GM19351 (cell line): ENCODE results near the gene GP1BA.
"Not testable (repeated sequence)": the region's sequence is repeated elsewhere in the genome, so short reads cannot be mapped to it uniquely, and the experiment has no call there.

Experiments used
- ATAC-seq: cut with Tn5 transposase; IDR thresholded peaks from one replicate; pipeline ENCODE4 v1.9.1; 2021; ENCODE audit warnings: mild to moderate bottlenecking, moderate library complexity; ENCODE audit not compliant: unreplicated experiment

GP1BA gene

DNA sequence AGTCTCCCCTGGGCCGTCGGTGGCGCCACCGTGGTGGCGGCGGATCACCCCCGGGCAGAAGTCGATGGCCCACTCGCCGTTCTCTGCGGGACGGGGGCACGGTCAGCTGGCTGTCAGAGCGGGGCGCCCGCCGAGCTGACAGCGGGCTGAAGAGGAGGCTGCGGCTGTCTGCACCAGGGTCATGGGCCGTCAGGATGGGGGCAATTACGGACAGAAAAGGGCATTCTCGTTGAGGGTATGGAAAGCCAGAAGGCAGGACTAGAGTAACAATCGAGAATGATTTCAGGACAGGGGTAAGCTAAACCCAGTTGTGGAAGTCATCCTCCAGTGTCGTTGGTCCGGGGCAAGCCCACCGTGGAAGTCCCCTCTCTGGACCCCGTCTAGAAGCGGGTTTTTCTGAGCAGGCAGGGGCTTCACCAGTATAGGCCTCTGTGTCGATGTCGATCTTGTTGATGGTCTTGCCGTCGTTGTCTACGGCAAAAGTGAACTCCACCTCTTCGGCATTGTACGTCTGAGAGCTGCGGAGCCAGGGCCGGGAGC is 30.9 kb upstream of the GP1BA start:
- ATAC-seq = no peak

DNA sequence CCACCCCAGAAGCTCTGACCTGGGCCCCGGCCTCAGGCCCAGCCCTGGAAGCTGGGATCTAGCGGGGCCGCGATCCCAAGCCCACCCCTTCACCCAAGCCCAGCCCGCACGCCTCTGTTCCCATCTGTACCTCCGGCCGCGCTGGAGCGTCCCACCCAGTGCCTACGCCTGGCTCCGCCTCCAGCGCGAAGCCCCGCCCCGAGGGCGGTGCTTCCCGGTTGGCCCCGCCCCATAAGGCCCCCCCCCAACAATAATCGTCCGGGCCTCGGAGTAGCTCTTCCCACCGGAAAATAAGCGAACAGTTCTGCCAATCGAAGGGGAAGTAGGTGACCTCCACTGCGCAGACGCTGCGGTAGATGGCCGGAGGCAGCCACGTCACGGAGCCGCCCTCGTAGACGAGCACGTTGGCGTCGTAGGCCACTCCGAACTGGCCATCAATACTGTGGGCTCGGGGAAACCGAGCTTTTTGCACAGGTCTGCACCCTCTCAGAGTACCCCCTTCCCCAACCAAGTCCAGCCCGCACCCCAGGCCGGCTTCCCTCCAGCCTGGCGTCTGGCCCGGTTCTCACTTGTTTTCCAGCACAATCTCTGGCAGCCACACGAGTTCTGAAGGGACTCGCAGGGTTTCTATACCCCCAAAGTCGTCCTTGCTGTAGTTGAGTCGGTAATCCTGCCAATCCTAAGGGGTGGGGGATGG is 30.3 kb upstream of the GP1BA start:
- ATAC-seq = no peak

DNA sequence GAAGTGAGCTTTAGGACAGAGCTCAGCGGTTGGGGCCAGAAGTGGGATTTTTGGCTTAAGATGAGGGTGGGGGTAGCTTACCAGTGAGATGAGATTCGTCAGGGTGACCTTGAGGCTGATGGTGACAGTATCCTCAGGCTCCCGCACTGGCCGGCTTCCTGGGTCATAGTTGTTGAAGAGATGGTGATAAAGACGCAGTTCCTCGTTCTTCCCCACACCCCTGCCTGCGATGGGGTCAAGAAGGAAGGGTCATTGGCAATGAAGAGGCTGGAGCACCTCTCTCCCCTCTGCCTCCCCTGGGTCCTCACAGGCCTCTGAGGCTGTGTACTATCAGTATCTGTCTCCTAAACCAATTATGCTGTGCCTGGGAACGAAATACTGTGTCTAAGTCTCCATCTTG is 29.5 kb upstream of the GP1BA start:
- no peak for ATAC-seq

DNA sequence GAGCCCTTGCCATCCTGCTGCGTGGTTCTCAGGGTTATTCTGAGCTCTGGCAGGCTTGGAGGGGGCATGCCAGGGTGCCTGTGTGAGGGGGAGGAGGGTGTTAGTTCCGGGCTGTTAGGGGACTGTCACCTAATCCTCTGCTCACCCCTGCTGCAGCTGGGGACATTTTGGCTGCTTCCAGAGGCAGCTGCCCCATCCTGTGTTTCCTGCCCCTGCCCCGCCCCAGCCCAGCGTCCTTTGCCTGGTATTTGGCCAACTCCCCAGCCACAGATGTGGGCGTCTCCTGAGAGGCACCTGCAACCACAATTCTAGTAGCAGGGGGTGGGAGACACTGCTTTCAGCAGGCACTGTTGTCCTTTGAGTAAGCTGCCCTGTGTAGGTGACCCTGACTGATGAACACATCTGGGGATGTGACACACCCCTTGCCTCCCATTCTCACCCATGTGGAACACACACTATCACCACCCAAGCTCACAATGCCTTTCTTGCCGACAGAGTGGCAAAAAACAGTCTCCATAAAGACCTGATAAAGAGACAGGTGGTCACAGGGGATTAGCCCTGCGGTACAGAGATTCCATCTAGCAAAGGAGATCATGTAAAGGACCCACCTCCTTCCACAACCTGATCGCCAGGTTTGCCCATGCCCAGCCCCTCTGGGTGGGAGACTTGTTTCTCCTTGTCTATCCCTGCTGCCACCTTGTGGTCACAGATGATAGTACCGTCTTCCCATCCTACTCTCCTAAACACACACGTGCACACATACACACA is 28.8 kb upstream of the GP1BA start, which contains the start of gene CHRNE:
TSS of gene CHRNE (minus strand) at position 48 of the 768 bp plus-strand sequence. CDS start at position 13, 35 bp downstream.
- ATAC-seq = no peak

DNA sequence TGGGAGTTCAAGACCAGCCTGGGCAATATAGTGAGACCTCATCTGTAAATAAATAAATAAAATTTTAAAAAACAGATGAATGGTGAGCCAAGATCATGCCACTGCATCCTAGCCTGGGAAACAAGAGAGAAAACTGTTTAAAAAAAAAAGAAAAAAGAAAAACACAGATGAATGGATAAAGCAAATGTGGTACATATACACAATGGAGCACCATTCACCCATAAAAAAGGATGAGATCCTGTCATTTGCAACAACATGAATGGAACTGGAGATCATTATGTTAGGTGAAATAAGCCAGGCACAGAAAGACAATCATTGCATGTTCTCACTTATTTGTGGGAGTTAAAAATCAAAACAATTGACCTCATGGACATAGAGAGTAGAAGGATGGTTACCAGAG is 25.4 kb upstream of the GP1BA start:
- not testable (repeated sequence) for ATAC-seq

DNA sequence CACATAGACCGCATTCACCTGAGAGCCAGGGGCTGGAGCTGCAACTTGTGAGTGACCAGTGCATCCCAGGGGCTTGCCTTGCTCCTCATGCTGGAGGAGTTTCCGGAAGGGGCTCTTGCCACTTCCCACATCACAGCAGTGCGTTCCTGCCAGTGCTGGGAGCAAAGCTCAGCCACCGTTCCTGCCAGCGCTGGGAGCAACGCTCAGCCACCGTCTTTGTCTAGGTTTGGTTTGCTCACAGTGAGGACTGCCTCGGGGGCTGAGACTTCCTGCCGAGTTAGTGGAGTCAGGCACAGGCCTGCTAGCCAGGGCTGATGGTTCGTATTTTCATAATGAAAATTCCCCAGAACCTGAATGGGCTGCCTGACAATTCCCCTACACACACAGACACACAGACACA is 23.8 kb upstream of the GP1BA start:
- no peak for ATAC-seq

DNA sequence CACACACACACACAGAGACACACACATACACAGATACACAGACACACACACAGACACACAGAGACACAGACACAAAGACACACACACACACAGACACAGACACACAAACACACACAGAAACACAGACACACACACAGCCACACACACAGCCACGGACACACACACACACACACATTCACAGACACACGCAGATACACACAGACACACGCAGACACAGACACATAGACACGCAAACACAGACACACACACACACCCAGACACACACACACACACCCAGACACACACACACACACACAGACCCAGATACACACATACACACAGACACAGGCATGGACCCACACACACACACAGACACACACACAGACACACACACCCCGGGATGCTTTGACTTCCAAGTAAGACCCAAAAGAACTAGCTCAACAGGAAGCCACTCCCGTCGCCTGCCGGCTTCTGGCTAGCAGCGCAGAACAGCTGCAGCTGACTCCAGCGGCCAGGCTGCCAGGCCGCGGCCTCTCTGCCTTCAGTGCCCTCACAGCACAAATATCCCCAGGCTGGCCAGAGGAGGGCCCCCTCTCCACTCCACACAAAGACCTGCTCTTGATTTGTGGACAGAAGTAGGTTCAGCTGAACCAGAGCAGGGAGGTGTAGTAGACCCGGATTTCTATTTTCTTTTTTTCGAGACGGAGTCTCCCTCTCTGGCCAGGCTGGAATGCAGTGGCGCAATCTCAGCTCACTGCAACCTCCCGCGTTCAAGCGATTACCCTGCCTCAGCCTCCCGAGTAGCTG is 23.2 kb upstream of the GP1BA start:
- ATAC-seq = no peak

DNA sequence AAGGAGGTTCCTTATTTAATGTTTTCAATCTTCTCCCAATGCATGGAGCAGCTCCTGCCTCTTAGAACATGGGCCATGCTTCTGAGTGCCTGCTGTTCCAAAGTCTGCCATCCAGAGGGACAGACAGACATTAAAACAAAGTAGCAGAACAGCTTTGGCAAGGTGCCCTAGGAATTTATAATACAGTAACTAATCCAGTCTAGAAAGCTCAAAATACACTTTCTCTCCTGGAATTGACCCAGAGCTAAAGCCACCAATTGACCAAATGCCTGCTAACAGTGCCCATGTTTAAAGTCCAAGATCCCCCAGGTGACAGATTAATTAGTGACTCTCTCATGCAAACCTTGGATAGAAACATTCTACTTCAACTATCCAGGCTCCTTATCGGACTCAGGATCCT is 18.1 kb upstream of the GP1BA start:
- ATAC-seq = no peak

DNA sequence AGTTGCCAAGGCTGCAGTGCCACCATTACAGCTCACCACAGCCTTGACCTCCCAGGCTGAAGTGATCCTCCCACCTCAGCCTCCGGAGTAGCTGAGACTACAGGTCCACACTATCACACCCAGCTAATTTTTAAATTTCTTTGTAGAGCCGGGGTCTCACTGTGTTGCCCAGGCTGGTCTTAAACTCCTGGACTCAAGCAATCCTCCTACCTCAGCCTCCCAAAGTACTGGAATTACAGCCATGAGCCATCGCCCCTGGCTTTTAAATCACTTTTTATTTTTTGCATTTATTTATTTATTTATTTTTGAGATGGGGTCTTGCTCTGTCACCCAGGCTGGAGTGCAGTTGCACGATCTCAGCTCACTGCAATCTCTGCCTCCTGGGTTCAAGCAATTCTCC is 17.5 kb upstream of the GP1BA start:
- ATAC-seq = not testable (repeated sequence)

DNA sequence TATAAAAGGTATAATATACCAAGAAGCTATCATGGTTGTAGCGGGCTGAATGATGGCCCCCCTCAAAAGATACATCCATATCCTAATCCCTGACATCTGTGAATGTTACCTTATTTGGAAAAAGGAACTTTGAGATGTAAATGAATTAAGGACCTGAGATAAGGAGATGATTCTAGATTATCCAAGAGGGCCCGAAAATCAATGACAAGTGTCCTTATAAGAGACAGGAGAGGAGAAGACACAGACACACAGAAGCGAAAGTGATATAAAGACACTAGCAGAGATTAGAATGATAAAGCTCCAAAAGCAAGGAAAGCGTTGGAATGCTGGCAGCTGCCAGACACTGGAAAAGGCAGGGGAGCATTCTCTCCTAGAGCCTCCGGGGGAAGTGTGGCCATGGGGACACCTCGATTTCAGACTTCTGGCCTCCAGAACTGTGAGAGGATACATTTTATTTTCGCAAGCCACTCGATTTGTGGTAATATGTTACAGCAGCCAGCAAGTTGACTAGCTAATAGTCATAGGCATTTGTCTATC is 12.5 kb upstream of the GP1BA start:
- ATAC-seq = no peak

DNA sequence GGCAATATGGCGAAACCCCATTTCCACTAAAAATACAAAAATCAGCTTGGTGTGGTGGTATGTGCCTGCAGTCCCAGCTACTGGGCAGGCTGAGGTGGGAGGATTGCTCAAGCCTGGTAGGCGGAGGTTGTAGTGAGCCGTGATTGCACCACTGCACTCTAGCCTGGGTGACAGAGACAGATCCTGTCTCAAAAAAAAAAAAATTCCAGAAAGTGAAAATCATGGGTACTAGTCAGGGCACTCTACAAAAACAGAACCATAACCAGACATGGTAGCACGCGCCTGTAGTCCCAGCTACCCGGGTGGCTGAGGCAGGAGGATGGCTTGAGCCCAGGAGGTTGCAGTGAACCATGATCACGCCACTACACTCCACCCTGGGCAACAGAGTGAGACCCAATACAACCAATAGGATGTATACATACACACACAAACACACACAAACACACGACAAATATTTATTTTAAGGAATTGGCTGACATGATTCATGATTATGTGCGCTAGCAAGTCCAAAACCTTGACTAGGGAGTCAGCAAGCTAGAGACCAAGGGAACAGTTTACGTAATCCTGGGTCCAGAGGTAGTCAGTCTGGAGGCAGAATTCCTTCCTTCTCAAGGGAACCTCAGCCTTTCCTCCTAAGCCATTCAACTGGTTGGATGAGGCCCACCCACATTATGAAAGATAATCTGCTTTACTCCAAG is 11.6 kb upstream of the GP1BA start:
- ATAC-seq = no peak

DNA sequence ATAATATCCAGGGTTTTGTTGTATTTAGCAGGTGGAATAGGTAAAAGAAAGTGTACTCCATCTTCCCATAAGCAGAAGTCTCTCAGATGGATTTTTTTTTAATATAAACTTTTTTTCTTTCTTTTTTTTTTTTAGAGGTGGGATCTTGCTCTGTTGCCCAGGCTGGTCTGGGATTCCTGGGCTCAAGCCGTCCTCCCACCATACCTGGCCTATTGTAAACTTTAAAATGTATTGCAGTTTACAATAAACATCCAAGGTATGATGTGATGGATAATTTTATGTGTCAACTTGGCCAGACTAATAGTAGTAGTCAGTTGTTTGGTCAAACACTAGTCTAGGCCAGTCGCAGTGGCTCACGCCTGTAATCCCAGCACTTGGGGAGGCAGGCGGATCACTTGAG is 10.8 kb upstream of the GP1BA start:
- no peak for ATAC-seq

DNA sequence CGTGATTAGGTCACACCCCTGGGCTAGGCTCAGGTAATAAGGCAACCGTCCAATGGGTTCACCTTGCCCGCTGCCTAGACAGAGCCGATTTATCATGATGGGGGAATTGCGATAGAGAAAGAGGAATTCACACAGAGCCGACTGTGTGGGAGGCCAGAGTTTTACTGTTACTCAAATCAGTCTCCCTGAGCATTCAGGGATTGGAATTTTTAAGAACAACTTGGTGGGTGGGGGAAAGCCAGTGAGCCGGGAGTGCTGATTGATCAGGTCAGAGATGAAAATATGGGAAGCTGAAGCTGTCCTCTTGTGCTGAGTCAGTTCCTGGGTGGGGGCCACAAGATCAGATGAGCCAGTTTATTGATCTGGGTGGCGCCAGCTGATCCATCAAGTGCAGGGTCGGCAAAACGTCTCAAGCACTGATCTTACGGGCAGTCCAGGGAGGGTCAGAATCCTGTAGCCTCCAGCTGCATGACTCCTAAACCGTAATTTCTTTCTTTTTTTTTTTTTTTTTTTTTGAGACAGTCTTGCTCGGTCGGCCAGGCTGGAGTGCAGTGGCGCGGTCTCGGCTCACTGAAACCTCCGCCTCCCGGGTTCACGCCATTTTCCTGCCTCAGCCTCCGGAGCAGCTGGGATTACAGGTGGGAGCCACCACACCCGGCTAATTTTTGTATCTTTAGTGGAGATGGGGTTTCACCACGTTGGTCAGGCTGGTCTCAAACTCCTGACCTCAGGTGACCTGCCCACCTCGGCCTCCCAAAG is 5.3 kb upstream of the GP1BA start:
- not testable (repeated sequence) for ATAC-seq

DNA sequence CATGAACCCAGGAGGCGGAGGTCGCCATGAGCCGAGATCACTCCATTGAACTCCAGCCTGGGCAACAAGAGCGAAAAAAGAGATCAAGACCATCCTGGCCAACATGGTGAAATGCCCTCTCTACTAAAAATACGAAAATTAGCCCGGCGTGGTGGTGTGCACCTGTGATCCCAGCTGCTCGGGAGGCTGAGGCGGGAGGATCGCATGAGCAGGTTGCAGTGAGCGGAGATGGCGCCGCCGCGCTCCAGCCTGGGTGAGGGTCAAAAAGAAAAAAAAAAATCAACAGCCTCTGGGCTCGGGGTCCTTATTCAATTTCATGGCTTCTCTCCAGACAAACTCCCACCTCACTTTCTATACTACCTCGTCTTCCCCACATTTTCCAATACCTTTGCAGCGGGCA is 3.2 kb upstream of the GP1BA start:
- no peak for ATAC-seq

DNA sequence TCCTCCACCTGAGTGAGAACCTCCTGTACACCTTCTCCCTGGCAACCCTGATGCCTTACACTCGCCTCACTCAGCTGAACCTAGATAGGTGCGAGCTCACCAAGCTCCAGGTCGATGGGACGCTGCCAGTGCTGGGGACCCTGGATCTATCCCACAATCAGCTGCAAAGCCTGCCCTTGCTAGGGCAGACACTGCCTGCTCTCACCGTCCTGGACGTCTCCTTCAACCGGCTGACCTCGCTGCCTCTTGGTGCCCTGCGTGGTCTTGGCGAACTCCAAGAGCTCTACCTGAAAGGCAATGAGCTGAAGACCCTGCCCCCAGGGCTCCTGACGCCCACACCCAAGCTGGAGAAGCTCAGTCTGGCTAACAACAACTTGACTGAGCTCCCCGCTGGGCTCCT is 679 bp downstream of the GP1BA start:
- ATAC-seq = no peak

DNA sequence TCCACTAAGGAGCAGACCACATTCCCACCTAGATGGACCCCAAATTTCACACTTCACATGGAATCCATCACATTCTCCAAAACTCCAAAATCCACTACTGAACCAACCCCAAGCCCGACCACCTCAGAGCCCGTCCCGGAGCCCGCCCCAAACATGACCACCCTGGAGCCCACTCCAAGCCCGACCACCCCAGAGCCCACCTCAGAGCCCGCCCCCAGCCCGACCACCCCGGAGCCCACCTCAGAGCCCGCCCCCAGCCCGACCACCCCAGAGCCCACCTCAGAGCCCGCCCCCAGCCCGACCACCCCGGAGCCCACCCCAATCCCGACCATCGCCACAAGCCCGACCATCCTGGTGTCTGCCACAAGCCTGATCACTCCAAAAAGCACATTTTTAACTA is 1.6 kb downstream of the GP1BA start:
- ATAC-seq = no peak

DNA sequence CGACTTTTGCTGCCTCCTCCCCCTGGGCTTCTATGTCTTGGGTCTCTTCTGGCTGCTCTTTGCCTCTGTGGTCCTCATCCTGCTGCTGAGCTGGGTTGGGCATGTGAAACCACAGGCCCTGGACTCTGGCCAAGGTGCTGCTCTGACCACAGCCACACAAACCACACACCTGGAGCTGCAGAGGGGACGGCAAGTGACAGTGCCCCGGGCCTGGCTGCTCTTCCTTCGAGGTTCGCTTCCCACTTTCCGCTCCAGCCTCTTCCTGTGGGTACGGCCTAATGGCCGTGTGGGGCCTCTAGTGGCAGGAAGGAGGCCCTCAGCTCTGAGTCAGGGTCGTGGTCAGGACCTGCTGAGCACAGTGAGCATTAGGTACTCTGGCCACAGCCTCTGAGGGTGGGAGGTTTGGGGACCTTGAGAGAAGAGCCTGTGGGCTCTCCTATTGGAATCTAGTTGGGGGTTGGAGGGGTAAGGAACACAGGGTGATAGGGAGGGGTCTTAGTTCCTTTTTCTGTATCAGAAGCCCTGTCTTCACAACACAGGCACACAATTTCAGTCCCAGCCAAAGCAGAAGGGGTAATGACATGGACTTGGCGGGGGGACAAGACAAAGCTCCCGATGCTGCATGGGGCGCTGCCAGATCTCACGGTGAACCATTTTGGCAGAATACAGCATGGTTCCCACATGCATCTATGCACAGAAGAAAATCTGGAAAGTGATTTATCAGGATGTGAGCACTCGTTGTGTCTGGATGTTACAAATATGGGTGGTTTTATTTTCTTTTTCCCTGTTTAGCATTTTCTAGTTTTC is 2.3 kb downstream of the GP1BA start:
- ATAC-seq = no peak

DNA sequence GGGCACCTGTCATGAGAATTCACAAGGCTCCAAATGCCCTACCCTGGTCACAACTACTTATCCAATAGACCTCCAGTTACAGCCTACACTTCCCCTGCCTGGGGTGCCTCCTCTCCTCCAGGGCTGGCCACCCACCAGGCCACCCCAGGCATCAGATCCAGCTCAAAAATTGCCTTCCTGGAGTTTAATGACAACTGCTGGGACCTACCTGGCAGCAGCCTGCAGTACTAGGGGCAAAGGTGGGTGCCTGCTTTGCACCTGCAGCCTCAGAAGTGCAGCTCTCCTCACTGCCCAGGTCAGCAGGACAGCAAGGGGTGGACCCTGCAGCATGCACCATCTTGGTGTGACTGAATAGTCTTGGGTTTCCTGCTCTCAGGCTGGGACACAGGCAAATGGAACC is 3.6 kb downstream of the GP1BA start:
- ATAC-seq = no peak

DNA sequence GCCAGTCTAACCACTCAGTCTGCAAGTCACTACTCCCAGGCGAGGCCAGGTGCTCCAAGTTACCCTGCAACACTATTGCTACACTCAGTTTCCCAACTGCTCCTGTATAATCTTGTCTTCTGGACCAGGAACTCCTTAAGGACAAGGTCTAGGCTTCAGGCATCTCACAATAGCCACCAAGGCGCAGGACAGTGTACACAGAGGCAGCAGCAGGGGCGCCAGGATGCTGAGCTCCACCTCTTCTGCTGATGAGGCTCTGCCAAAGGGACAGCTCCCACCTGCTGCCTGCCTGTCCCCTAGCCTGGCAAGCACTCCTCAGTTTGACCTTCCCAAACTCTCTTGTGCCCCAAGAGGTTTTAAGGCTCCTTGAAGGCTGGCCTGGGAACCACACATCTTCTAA is 4.4 kb downstream of the GP1BA start:
- ATAC-seq = no peak
